GM12864 (cell line): ENCODE data around the gene USP54.

ENCODE experiments used
- DNase-seq: peaks from one replicate; pipeline ENCODE4 v3.0.0-alpha.2; 2011; ENCODE audit warnings: low read depth
- H3K4me3 ChIP-seq: 2 replicates; pipeline ENCODE4 v1.5.1; 2011; ENCODE audit warnings: mild to moderate bottlenecking, low read depth, low read length, control low read depth
- TF ChIP-seq, protein P1 (sequence below): IDR thresholded peaks from 2 replicates; pipeline ENCODE4 v1.5.1; 2011; ENCODE audit warnings: low read depth, mild to moderate bottlenecking, moderate library complexity, low read length, control low read depth, inconsistent platforms; ENCODE audit errors: missing control alignments

USP54 gene

DNA sequence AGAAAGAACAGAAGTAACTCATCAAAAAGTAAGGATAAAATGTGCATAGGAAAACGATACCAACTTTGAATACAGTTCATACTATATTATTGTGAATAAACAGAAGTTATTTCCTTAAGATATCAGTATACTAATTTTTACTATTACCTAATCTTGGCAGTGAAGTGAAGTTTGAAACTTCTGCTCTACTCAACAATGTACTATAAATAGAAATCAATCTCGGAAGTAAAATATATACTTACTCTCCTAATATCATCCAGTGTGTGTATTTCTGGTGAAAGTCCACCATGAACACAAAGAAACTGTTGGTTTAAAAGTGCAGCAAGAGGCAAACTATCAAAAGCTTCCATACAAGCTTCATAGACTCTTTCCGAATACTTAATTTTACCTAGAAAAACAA lies 119.9 kb downstream of the USP54 start:
- TF ChIP-seq, protein P1, sequence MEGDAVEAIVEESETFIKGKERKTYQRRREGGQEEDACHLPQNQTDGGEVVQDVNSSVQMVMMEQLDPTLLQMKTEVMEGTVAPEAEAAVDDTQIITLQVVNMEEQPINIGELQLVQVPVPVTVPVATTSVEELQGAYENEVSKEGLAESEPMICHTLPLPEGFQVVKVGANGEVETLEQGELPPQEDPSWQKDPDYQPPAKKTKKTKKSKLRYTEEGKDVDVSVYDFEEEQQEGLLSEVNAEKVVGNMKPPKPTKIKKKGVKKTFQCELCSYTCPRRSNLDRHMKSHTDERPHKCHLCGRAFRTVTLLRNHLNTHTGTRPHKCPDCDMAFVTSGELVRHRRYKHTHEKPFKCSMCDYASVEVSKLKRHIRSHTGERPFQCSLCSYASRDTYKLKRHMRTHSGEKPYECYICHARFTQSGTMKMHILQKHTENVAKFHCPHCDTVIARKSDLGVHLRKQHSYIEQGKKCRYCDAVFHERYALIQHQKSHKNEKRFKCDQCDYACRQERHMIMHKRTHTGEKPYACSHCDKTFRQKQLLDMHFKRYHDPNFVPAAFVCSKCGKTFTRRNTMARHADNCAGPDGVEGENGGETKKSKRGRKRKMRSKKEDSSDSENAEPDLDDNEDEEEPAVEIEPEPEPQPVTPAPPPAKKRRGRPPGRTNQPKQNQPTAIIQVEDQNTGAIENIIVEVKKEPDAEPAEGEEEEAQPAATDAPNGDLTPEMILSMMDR, result no peak
- H3K4me3 ChIP-seq, result no peak overlapping the region
- DNase-seq, result no peak

DNA sequence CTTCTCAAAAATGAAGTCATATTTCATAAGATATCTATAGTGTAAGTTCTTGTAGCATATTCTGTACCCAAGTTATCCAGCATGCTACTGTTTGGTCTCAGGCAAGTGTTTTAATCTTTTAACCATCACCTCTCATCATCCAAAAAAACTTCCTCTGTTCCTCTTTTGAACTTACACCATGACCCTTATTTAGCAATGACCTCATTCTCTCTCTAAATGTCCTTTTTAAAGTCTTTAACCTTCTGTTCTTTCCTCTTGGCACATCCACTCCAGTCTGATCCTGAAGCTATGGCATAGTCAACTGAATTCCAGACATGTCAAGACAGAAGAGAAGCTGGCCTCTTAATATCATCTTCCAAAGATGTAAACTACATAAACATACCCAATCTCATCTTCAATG lies 121.6 kb downstream of the USP54 start:
- no peak overlapping the region for H3K4me3 ChIP-seq
- TF ChIP-seq, protein P1, result no peak
- no peak for DNase-seq

DNA sequence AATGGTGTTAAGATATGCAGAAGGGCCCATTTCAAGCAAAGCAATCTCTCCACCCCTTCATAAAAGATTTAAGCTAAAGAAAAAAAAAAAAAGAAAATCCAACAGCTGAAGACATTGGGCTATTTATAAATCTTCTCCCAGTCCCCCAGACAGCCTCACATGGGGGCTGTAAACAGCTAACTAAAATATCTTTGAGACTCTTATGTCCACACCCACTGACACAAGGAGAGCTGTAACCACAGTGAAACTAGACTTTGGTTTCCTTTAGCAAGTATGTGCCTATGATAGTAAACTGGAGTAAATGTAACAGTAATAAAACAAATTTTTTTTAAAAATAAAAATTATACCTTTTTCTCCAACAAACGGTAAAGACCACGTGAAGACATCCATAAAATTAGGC lies 123.9 kb downstream of the USP54 start:
- TF ChIP-seq, protein P1, result no peak
- no peak for DNase-seq
- no peak overlapping the region for H3K4me3 ChIP-seq

DNA sequence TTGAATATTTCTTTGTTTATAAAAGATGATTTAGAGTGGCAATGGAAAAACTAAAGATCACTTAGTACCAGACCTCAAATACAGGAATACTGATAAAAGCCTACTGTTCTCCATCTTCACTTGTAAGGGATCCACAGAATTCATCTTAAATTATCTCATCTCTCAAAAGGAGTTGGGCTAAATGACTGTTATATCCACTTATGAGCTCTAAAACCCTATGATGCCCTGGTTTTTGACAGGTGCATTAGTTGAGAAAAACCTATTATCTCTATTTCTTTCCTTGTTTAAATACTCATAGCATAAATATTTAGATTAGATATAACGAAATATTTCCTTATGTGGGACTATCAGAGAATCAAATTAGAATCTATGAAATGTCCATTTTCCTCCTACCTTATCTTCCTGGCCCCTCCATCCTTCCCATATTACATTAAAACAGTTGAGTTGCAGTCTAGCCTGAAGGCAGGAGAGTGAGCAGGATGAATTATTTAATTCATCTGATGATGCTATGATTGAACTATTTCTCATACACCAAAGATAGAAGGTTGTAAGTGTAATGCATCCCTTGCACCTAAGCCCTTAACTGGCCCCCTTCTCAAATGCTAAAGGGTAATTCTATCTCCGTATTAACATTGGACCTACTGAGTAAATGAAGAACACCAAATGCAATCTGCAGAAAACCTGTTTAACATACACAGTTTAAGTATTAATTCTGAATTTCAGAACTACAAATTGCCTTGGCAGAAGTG lies 125.0 kb downstream of the USP54 start:
- no peak overlapping the region for H3K4me3 ChIP-seq
- DNase-seq, result no peak
- TF ChIP-seq, protein P1, result no peak

DNA sequence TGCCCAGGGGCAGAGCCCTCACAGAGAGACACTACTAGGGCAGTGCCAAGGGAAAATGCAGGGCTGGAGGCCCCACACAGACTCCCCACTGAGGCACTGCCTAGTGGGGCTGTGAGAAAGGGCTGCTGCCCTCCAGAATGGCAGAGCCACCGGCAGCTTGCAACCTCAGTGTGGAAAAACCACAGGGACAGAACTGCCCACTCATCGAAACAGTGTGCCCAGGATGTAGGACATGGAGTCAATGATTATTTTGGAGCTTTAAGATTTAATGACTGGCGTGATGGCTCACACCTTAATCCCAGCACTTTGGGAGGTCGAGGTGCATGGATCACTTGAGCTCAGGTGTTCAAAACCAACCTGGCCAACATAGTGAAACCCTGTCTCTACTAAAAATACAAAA lies 130.2 kb downstream of the USP54 start:
- no peak overlapping the region for H3K4me3 ChIP-seq
- TF ChIP-seq, protein P1, result no peak
- DNase-seq, result no peak

DNA sequence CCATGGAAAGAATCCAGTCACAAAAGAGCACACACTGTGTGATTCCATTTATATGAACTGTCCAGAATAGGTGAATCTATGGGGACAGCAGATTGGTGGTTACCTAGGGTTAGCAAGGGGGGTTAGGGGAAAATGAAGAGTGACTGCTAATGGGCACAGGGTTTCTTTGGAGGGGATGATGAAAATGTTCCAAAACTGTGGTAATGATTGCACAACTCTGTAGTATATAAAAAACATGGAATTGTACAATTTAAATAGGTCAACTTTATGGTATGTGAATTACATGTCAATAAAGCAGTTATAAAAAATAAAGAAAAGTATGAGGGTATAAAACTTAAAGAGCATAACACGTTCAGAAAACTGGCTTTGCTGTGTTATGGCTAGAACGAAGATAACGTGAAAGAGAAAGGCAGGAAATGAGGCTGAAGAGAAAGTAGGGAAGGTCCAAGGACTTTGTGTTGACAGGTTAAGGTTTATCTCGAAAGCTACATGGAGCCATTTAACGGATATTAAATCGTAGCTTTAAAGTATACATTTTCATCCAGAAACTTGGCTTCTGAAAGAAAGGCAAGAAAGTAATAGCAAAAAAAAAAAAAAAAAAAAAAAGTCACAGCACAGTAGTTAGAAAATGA lies 131.3 kb downstream of the USP54 start:
- H3K4me3 ChIP-seq, result no peak overlapping the region
- TF ChIP-seq, protein P1, result no peak
- no peak for DNase-seq
